Measurements from ENCODE around the gene GPR55. TPM values are rescaled to one million over a fixed set of nuclear protein-coding genes. Genes with fewer than 3 reads are reported as not detected.

GPR55 gene
- total and polyA plus RNA-seq, 2 donors (not counting 1 experiment from before 2014, with no cell fraction given): 3.0 to 4.1 TPM

DNA sequence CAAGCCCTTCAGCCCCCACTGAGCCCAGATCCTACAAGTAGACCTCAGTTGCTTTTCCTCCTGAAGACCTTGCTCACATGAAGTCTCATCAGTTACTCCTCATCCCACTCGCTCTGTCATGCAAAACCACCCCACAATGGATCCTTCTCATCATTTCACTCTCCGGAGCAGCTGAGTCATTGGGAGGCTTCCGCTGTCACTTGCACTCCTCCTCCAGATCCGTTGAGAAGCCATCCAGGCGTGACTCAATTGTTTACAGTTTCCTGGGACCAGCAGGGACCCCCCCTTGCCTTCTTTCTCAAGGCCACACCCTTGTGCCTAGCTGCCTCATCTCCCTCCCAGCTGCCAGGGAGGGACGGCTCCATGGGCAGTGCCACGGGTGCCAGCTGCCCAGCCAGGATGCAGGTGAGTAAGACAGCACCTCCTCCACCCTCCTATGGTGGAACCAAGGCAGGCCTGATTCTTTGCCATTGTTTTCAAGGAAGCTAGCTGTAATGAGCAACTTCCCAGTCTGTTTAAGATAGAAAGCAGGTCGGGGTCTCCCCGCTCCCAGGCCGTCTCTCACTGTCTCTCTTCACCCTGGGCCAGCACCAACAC is 16.3 kb downstream of the GPR55 start:
- Histone ChIP-seq H4K20me1 (ENCODE audit: control insufficient read depth, insufficient read depth, low read length, poor library complexity, severe bottlenecking) (no peaks in the 10 kb centered on the region), H3K9ac (ENCODE audit: low read length) (no peak overlapping the region), H2AFZ (ENCODE audit: insufficient read depth, low read depth, low read length, poor library complexity, severe bottlenecking) (no peak overlapping the region), H3K4me1 (ENCODE audit: control insufficient read depth in 2 of 2, insufficient read depth in 2 of 2, low read length in 2 of 2) (peaks cover 0 to 13% of the 10 kb centered on the region in 2 donors), H3K27me3 (replicated peaks in 1 of 4; ENCODE audit: control extremely low read depth in 1 of 4, control insufficient read depth in 3 of 4, insufficient read depth in 4 of 4, low read length in 3 of 4) (no peaks in the 10 kb centered on the region), H3K4me3 (ENCODE audit: control extremely low read depth in 1 of 5, extremely low read depth in 1 of 5, insufficient read depth in 1 of 5, low read depth in 2 of 5, low read length in 4 of 5) (no peak overlapping the region), H3K79me2 (ENCODE audit: control insufficient read depth, insufficient read depth, low read length) (no peaks in the 10 kb centered on the region), H3K4me2 (replicated peaks; ENCODE audit: low read depth, low read length, poor library complexity, severe bottlenecking) (no peak overlapping the region), H3K9me3 (ENCODE audit: control extremely low read depth in 1 of 3, control insufficient read depth in 2 of 3, insufficient read depth in 1 of 3, low read length in 2 of 3) (no peaks in the 10 kb centered on the region), H3K36me3 (replicated peaks in 1 of 2; ENCODE audit: control extremely low read depth in 1 of 2, control insufficient read depth in 1 of 2, extremely low read depth in 1 of 2, insufficient read depth in 2 of 2, low read length in 1 of 2) (no peaks in the 10 kb centered on the region), H3K27ac (ENCODE audit: low read length in 2 of 2) (no peak overlapping the region)
- Mint-ChIP-seq H3K4me3 (no peak overlapping the region), H3K9me3 (ENCODE audit: insufficient read depth) (no peaks in the 10 kb centered on the region), H3K4me1 (peaks cover 14% of the 10 kb centered on the region), H3K27me3 (no peaks in the 10 kb centered on the region), H3K27ac (no peak overlapping the region)
- ATAC-seq (ENCODE audit: low read depth): no peak
- intact Hi-C loops (cut with micrococcal nuclease): no loop called here
- ChIA-PET CTCF (interaction anchor here (0.9 kb wide), 1 partner anchor 61 kb away, joined by 3 read pairs; no protein-coding TSS in a partner anchor), POLR2A (no interaction called here)
- WGBS (ENCODE audit: insufficient coverage): 67% methylated on average over 7 of the region's 10 CpGs
- TF ChIP-seq, protein P1, sequence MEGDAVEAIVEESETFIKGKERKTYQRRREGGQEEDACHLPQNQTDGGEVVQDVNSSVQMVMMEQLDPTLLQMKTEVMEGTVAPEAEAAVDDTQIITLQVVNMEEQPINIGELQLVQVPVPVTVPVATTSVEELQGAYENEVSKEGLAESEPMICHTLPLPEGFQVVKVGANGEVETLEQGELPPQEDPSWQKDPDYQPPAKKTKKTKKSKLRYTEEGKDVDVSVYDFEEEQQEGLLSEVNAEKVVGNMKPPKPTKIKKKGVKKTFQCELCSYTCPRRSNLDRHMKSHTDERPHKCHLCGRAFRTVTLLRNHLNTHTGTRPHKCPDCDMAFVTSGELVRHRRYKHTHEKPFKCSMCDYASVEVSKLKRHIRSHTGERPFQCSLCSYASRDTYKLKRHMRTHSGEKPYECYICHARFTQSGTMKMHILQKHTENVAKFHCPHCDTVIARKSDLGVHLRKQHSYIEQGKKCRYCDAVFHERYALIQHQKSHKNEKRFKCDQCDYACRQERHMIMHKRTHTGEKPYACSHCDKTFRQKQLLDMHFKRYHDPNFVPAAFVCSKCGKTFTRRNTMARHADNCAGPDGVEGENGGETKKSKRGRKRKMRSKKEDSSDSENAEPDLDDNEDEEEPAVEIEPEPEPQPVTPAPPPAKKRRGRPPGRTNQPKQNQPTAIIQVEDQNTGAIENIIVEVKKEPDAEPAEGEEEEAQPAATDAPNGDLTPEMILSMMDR (IDR thresholded peaks at IDR 0.05): no peak
- TF ChIP-seq EZH2 (IDR thresholded peaks at IDR 0.05; ENCODE audit: borderline replicate concordance, insufficient read depth, low read depth, low read length, poor library complexity, severe bottlenecking): no peak
- DNase-seq: no peak

DNA sequence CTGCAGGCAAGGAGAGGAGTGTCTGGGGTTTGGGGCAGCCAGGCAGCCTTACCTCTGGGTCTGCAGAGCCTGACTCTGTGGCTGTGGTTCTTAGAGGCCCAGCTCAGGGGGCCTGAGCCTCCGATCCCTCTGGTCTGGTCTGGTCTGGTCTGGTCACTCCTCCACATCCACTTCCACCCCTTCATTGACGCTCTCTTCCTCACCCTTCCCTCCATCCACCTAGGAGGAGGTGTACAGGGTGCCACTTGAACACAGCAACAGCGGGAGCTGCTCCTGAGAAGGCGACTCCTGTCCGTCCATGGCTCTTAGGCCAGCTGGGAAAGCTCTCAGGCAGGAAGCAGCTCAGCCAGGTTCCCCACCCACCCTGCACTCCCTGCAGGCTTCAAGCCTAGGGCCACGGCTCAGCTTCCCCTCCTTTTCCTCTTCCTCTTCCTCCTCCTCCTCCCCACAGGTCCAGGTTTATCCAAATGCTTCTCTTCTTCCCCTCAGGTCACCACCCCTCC is 16.9 kb downstream of the GPR55 start:
- Histone ChIP-seq H3K9me3 (ENCODE audit: control extremely low read depth in 1 of 3, control insufficient read depth in 2 of 3, insufficient read depth in 1 of 3, low read length in 2 of 3) (no peaks in the 10 kb centered on the region), H3K36me3 (replicated peaks in 1 of 2; ENCODE audit: control extremely low read depth in 1 of 2, control insufficient read depth in 1 of 2, extremely low read depth in 1 of 2, insufficient read depth in 2 of 2, low read length in 1 of 2) (no peaks in the 10 kb centered on the region), H3K27me3 (replicated peaks in 1 of 4; ENCODE audit: control extremely low read depth in 1 of 4, control insufficient read depth in 3 of 4, insufficient read depth in 4 of 4, low read length in 3 of 4) (no peaks in the 10 kb centered on the region), H3K4me2 (replicated peaks; ENCODE audit: low read depth, low read length, poor library complexity, severe bottlenecking) (no peak overlapping the region), H4K20me1 (ENCODE audit: control insufficient read depth, insufficient read depth, low read length, poor library complexity, severe bottlenecking) (no peaks in the 10 kb centered on the region), H3K27ac (ENCODE audit: low read length in 2 of 2) (no peak overlapping the region), H3K4me3 (ENCODE audit: control extremely low read depth in 1 of 5, extremely low read depth in 1 of 5, insufficient read depth in 1 of 5, low read depth in 2 of 5, low read length in 4 of 5) (no peak overlapping the region), H2AFZ (ENCODE audit: insufficient read depth, low read depth, low read length, poor library complexity, severe bottlenecking) (no peak overlapping the region), H3K9ac (ENCODE audit: low read length) (no peak overlapping the region), H3K79me2 (ENCODE audit: control insufficient read depth, insufficient read depth, low read length) (no peaks in the 10 kb centered on the region), H3K4me1 (ENCODE audit: control insufficient read depth in 2 of 2, insufficient read depth in 2 of 2, low read length in 2 of 2) (peaks cover 0 to 13% of the 10 kb centered on the region in 2 donors)
- Mint-ChIP-seq H3K4me1 (peaks cover 11% of the 10 kb centered on the region), H3K27ac (no peak overlapping the region), H3K4me3 (no peak overlapping the region), H3K27me3 (no peaks in the 10 kb centered on the region), H3K9me3 (ENCODE audit: insufficient read depth) (no peaks in the 10 kb centered on the region)
- DNase-seq (no peak), ATAC-seq (ENCODE audit: low read depth) (no peak)
- CTCF ChIA-PET: interaction anchor here (0.9 to 2.3 kb wide), 2 partner anchors 60 to 84 kb away, joined by 3 to 8 read pairs; no protein-coding TSS in a partner anchor
- no peak for TF ChIP-seq EZH2 (IDR thresholded peaks at IDR 0.05; ENCODE audit: borderline replicate concordance, insufficient read depth, low read depth, low read length, poor library complexity, severe bottlenecking)
- TF ChIP-seq, protein P1 (IDR thresholded peaks at IDR 0.05): no peak
- POLR2A ChIA-PET: no interaction called here
- WGBS (ENCODE audit: insufficient coverage): 85% methylated on average over 4 of the region's 6 CpGs
- intact Hi-C loops (cut with micrococcal nuclease): no loop called here

Measured in B cell (primary cell).